ENCODE data around the gene TMEM272.

GRCh38 chr13:51797664-51798488 is 47.1 kb downstream of the TMEM272 start:
- TF ChIP-seq POLR2AphosphoS5 (IDR thresholded peaks at IDR 0.05; ENCODE audit: low read depth, low read length) (no peak), POLR2A (IDR thresholded peaks at IDR 0.05; ENCODE audit: low read depth, low read length) (no peak)

Data from GM12892 (cell line).